HG03045 (cell line): ENCODE data around the gene FABP1.

Experiments
- ATAC-seq: cut with Tn5 transposase; IDR thresholded peaks from one replicate; pipeline ENCODE4 v1.9.1; 2021; ENCODE audit warnings: mild to moderate bottlenecking, moderate library complexity; ENCODE audit not compliant: unreplicated experiment

Gene FABP1

GRCh38 chr2:88139203-88139702, 11.4 kb upstream of the FABP1 start:
- ATAC-seq, result no peak

GRCh38 chr2:88137833-88138232, 10.0 kb upstream of the FABP1 start:
- ATAC-seq, result no peak

- ATAC-seq, result no peak
Observed at GRCh38 chr2:88136817-88137216, 9.0 kb upstream of the FABP1 start.

DNA sequence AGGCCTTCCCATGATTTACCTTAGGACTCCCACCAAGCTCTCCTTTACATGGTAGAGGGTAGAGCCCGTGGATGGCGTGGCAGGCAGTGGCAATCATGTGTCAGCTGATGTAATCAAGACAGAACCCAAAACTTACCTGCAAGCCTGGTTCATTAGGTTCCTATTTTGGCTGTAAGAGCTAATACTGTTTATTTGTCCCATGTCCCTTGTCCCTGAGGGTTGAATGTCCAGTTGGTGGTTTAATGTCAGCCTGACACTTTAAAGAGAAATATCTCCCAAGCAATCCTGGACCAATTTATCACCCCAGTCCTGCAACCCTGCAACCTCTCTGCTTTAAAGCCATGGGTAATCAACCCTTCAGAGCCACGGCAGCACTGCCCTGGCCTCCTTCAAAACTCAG, 6.0 kb upstream of the FABP1 start:
- ATAC-seq, result no peak

DNA sequence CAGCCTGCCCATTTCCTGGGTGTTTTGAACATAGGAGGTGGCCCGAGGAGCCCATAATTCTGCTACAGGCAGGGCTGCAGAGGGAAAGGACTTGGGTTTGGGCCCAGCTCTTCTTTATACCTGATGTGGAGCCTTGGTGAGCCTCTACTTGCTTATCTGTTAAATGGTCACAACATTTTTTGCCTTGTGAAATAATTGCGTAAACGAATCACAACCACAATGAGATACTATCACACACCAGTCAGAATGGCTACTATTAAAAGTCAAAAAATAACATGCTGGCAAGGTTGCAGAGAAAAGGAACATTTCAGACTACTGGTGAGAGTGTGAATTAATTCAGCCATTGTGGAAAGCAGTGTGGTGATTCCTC, 4.1 kb upstream of the FABP1 start:
- ATAC-seq, result no peak

DNA sequence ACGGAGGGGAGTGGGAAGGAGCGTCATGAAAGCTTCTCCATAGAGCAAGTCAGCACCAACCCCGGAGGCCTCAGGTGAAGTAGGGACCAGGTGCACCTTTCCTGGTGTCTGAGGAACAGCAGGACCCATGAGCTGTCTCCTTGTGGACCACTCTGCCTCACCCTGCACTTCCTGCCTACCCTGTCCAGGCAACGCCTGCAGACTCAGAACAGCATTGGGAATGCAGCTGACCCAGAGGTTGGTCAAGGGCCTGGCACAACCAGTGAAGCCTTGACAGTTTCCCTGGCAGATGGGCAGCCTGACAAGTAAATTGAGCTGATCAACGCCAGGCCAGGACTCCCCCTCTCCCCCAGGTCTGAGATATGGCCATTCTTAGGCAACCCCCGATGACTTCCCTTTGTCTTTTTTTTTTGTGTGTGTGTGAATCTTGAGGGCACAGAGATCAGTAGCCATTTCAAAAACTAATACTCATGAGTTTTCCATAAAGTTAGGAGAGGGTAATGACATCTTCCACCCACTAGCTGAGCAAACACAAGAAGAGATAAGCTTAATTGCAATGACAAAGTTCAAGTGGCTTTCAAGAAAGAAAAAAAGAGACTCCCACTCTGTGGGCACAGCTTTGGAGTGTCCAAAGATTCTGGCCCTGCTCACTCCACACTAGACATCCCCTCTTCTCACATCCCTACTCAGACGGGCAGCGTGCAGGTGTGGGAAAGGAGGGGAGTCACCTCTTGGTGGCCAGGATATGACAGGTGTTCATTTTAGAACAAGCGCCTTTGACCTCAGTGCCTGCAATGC, 3.5 kb upstream of the FABP1 start:
- ATAC-seq, result no peak

DNA sequence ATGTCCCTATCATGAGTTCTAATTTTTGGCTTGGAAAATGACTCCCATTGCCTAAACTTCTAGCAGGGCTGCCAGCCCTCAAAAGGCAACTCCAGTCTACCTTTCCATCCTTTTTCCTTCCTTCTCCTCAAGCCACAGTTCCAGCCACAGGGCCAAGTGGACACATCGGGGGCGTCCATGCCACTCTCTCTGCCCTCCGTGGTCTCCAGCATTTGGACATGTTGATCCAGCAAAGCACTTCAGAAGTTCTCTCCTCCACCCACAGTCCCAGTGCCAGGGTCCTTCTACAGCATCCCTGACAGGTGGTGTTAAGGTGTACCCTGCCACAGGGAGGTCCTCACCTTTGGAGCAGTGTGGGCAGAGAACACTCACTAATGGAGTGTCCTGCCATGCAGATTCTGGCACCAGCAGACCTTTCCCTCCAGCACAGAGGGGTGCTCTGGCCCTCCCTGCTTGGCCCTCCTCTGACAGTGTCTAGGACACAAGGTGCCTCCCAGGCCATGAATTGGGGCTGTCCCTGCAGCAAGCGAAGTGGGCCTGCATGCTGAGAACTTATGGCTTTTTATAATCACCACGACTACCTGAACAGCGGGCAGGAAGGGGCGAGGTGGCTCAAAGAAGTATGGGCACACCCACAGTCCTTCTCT, 1.6 kb upstream of the FABP1 start:
- ATAC-seq, result no peak

- no peak for ATAC-seq
Observed at GRCh38 chr2:88128654-88129312, 921 bp upstream of the FABP1 start.

GRCh38 chr2:88127638-88127887, 299 bp downstream of the FABP1 start:
- ATAC-seq, result no peak

- ATAC-seq, result no peak
Observed at GRCh38 chr2:88126772-88127637, 857 bp downstream of the FABP1 start.

- no peak for ATAC-seq
Observed at GRCh38 chr2:88125924-88126771, 1.7 kb downstream of the FABP1 start.

DNA sequence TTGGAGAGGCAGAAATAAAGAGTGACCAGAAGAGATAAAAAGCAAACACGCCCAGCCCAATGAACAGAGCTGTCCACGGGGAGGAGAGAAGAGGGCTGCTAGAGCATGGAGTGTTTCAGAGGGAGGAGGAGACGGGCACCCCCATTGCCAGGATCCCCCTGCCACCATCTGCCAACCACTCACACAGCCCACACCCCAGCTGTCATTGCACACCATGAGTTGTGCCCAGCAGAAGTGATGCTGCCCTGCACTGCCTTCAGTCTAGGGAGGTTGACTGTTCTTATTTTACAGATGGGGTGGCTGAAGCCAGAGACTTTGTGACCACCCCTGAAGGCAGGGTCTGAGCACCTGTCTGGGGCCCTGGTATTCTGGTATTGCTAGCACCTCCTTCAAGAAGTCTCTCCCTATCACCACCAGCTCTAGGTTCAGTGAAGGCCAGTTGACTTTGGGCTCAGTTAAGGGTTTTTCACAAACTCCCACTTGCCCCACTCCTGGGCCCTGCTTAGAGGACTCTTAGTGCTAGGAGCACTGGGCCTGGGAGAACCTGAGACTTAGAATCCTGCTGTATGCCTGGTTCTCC, 2.4 kb downstream of the FABP1 start:
- no peak for ATAC-seq

DNA sequence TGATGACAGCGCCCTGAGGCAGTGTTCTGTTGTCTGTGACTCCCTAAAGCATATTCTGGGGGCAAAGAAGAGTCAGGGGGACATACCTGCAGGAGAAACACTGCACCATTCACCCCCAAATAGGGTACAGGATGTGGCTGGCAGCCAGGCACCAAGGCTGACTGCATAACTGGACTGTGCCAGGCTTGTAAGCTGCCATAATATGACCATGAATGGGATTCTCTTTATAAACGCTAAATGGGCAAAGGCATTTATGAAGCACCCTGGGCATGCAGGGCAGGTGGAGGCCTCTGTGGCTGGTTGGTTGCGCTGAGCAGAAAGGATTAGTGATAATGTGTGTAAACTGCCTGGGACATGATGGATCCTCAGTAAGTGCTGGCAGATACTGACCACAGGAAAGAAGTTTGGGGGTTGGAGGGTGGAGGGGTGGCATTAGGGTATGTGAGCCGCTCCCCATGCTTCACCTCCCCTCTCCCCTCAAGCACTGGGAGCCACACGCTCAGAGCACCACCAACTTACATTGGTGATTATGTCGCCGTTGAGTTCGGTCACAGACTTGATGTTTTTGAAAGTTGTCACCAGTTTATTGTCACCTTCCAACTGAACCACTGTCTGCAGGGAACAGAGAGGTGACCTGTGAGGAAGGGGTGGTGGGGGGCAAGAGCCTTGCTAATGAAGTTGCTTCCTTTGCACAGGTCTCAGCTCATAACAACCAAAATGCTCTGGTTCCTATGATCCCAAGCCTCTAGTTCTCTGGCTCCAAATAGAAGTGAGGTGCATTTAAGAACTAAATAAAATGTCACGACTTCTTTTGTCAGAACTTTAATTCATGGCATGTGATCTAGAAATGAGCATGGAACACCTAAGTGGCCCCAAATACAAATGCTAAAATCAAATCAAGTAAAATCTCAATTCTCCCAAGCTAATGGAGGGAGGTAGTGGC, 3.6 kb downstream of the FABP1 start:
- ATAC-seq, result no peak

DNA sequence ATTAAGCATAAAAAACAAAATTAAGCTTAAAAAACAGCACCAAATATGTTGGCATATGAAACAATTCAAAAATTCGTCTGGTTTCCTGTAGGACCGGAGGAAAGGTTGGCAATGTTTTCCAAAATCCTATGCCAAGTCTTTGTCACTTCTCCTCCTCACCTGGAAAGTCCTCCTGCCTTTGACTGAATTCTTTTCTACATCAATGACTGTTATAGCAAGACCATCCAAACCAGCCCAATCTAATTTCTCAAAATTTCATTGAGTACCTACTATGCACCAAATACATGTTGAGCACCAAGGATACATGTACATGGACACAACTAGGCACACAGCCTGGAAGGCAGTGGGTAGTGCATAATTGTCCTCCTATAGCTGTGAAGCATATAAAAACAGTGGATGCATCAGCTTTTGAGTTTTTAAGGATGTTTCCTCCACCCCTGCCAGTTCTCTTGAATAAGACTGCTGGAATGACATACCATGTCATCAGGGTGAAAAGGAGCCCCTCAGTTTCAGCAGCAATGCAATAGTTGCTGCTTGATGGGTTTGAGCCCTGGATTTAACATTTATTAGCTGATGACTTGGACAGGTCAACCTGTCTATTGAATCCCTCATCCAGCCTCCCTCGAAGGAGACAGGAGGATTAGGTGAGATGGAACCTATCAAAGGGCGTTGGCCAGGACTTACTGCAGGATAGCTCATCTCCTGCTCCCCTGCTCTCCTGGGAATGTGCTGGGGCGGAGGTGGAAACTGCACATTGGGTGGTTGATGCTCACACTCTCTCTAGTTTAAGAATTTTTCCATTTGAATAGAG, 4.5 kb downstream of the FABP1 start:
- ATAC-seq, result no peak

DNA sequence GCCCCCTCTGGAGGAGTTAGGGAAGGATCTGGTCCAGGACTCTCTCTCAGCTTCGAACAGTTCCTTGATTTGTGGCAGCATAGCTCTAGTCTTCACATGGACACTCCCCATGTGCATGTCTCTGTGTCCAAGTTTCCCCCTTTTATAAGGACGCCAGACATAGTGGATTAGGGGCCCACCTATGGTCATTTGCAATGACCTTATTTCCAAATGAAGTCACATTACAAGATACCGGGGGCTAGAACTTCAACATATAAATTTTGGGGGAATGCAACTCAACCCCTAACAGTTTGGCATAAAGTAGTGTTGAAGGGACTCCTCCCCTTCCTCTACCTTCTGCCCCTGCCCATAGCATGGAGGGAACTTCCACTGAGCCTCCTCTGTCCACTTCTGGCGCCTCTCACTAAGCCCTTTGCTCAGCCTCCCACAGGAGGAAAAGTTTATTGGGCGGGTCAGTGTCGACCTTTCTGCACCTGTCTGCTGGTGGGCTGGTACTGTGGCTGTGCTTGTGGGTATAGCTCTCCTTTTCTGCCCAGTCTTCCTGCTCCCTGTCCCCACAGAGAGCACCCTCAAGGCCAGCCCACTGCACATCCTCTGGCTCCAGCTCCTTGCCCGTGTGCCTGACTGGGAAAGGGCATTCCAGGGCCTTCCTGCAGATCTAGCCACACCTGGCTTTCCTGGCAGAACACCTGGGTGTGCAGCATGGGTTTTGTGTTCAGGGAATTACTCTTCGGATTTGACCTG, 5.5 kb downstream of the FABP1 start:
- no peak for ATAC-seq

DNA sequence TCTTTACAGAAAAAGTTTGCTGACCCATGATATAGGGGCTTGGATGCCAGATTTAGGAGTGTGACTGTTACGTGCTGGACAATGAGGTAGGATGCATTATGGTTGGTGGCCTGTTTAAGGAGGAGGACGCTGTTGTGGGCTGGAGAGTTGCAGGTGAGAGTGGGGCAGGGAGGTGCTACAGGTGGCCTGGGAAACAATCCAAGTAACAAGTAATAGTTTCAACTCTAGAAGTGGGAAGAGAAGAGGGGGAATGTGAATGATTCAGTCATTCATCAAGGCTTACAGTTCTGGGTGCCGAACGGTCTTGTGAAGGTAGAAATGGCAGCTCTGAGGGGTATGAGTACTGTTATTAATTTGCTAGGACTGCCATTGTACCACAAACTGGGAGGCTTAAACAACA, 6.2 kb downstream of the FABP1 start:
- no peak for ATAC-seq

DNA sequence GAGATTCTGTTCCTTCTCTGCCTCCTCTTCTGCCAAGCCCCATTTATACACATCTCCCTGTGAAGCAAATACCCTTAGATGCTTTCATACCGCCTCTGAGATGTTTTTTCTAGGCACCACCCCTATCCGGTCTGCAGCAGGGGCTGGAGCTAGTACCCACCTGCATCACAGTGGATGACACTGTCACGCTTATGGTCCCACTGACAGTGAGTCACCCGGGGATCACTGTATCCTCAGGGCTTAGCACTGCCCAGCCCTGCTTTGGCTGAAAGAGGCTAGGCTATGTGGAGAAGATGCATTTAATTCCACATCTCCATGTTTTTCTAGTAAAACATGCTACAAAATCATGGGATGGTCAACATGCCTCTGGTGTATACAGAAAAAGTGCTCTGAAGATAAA, 9.9 kb downstream of the FABP1 start:
- ATAC-seq, result no peak
